GM21528 (cell line): ENCODE measurements around the gene ASIC4.

Experiments
- ATAC-seq: cut with Tn5 transposase; IDR thresholded peaks from one replicate; pipeline ENCODE4 v1.9.1; 2021; ENCODE audit warnings: mild to moderate bottlenecking, moderate library complexity; ENCODE audit not compliant: unreplicated experiment, low FRiP score

ASIC4 gene

GRCh38 chr2:219549619-219550018 is 35.3 kb downstream of the ASIC4 start:
- ATAC-seq = no peak

GRCh38 chr2:219551441-219552381 is 37.4 kb downstream of the ASIC4 start:
- no peak for ATAC-seq

- ATAC-seq = peak; percentile 88
Observed at GRCh38 chr2:219552382-219553167, 38.3 kb downstream of the ASIC4 start.

- ATAC-seq = no peak
Observed at GRCh38 chr2:219553168-219553417, 38.8 kb downstream of the ASIC4 start.

GRCh38 chr2:219553463-219553963 is 39.2 kb downstream of the ASIC4 start:
- ATAC-seq = no peak

- no peak for ATAC-seq
Observed at GRCh38 chr2:219554350-219554749, 40.1 kb downstream of the ASIC4 start.

GRCh38 chr2:219555956-219556355 is 41.7 kb downstream of the ASIC4 start:
- no peak for ATAC-seq

- no peak for ATAC-seq
Observed at GRCh38 chr2:219556413-219556812, 42.1 kb downstream of the ASIC4 start.

GRCh38 chr2:219557320-219557719 is 43.0 kb downstream of the ASIC4 start:
- ATAC-seq = no peak

- ATAC-seq = no peak
Observed at GRCh38 chr2:219557791-219558785, 43.8 kb downstream of the ASIC4 start.

GRCh38 chr2:219559156-219559915 is 45.1 kb downstream of the ASIC4 start:
- no peak for ATAC-seq

GRCh38 chr2:219560037-219560892 is 46.0 kb downstream of the ASIC4 start:
- no peak for ATAC-seq

GRCh38 chr2:219560893-219561178 is 46.6 kb downstream of the ASIC4 start:
- no peak for ATAC-seq

GRCh38 chr2:219561179-219562048 is 47.1 kb downstream of the ASIC4 start:
- no peak for ATAC-seq

GRCh38 chr2:219562049-219563020 is 48.1 kb downstream of the ASIC4 start:
- no peak for ATAC-seq

- ATAC-seq = no peak
Observed at GRCh38 chr2:219563271-219563928, 49.1 kb downstream of the ASIC4 start.
